Measurements from ENCODE around the gene DERA.
"Not testable (repeated sequence)": the region's sequence is repeated elsewhere in the genome, so short reads cannot be mapped to it uniquely, and the experiment has no call there.

Gene DERA

GRCh38 chr12:15971211-15971610 lies 60.1 kb downstream of the DERA start:
- DNase-seq = no peak

- DNase-seq = no peak
Observed at GRCh38 chr12:15972894-15973293, 61.8 kb downstream of the DERA start.

- no peak for DNase-seq
Observed at GRCh38 chr12:15977999-15978951, 67.1 kb downstream of the DERA start.

- no peak for DNase-seq
Observed at GRCh38 chr12:15979096-15980092, 68.3 kb downstream of the DERA start.

- DNase-seq = no peak
Observed at GRCh38 chr12:15982071-15982470, 70.9 kb downstream of the DERA start.

- DNase-seq = no peak
Observed at GRCh38 chr12:15982471-15982870, 71.3 kb downstream of the DERA start.

GRCh38 chr12:15982921-15983320 lies 71.8 kb downstream of the DERA start:
- no peak for DNase-seq

GRCh38 chr12:15984097-15984800 lies 73.1 kb downstream of the DERA start:
- DNase-seq = no peak

- DNase-seq = no peak
Observed at GRCh38 chr12:15984963-15985362, 73.8 kb downstream of the DERA start.

GRCh38 chr12:15987696-15988095 lies 76.6 kb downstream of the DERA start:
- no peak for DNase-seq

GRCh38 chr12:15988983-15989755 lies 78.0 kb downstream of the DERA start:
- DNase-seq = no peak

GRCh38 chr12:15995801-15996200 lies 84.7 kb downstream of the DERA start:
- DNase-seq = no peak

GRCh38 chr12:15996254-15996653 lies 85.1 kb downstream of the DERA start:
- DNase-seq = no peak

GRCh38 chr12:15996948-15997347 lies 85.8 kb downstream of the DERA start:
- no peak for DNase-seq

- DNase-seq = no peak
Observed at GRCh38 chr12:15997910-15998309, 86.8 kb downstream of the DERA start.

- DNase-seq = no peak
Observed at GRCh38 chr12:16002880-16003279, 91.7 kb downstream of the DERA start.

GRCh38 chr12:16003460-16003859 lies 92.3 kb downstream of the DERA start:
- DNase-seq = no peak

GRCh38 chr12:16006752-16007151 lies 95.6 kb downstream of the DERA start:
- no peak for DNase-seq

- DNase-seq = no peak
Observed at GRCh38 chr12:16008421-16008824, 97.3 kb downstream of the DERA start.

- DNase-seq = no peak
Observed at GRCh38 chr12:16012117-16012516, 101.0 kb downstream of the DERA start.

GRCh38 chr12:16013722-16014121 lies 102.6 kb downstream of the DERA start:
- DNase-seq = not testable (repeated sequence)

- not testable (repeated sequence) for DNase-seq
Observed at GRCh38 chr12:16014394-16014793, 103.3 kb downstream of the DERA start.
